SU-DHL-6 (cell line): ENCODE measurements around the gene CABLES2.

ENCODE experiments used
- H2AFZ ChIP-seq: fragments of 200-600 bp; sonication (generic); 2 replicates; pipeline ENCODE4 v1.6.1; 2014; ENCODE audit warnings: low read depth, mild to moderate bottlenecking, moderate library complexity, mixed read lengths, antibody characterized with exemption, low read length; ENCODE audit not compliant: severe bottlenecking
- H3F3A ChIP-seq: fragments of 200-600 bp; shearing (Covaris generic); 2 replicates; pipeline ENCODE4 v1.6.0; 2016; ENCODE audit warnings: antibody characterized with exemption, mild to moderate bottlenecking; ENCODE audit not compliant: insufficient read depth
- H3K27ac ChIP-seq: fragments of 200-600 bp; sonication (generic); 2 replicates; pipeline ENCODE4 v1.5.1; 2016; ENCODE audit warnings: low read depth, mild to moderate bottlenecking, low read length, moderate library complexity, mixed read lengths
- H3K27me3 ChIP-seq: fragments of 200-600 bp; sonication (generic), shearing (Covaris generic); 2 replicates; pipeline ENCODE4 v1.6.0; 2014; ENCODE audit warnings: mild to moderate bottlenecking, low read length
- H3K36me3 ChIP-seq: fragments of 200-600 bp; sonication (generic); 2 replicates; pipeline ENCODE4 v1.6.1; 2014; ENCODE audit warnings: mild to moderate bottlenecking, low read length, mixed read lengths
- H3K4me2 ChIP-seq: fragments of 300-600, 200-600 bp; shearing (Covaris generic), sonication (generic); 2 replicates; pipeline ENCODE4 v1.6.0; 2014; ENCODE audit warnings: low read length, low read depth, mild to moderate bottlenecking; ENCODE audit not compliant: poor library complexity, severe bottlenecking
- H3K4me3 ChIP-seq: fragments of 200-600 bp; sonication (generic); 2 replicates; pipeline ENCODE4 v1.5.1; 2014; ENCODE audit warnings: antibody characterized with exemption, low read length, mild to moderate bottlenecking, mixed read lengths; ENCODE audit not compliant: insufficient read depth, poor library complexity, severe bottlenecking
- H3K79me2 ChIP-seq: fragments of 200-600 bp; sonication (generic); 2 replicates; pipeline ENCODE4 v1.6.1; 2014; ENCODE audit warnings: mild to moderate bottlenecking, low read length, moderate library complexity; ENCODE audit not compliant: insufficient read depth
- H3K9ac ChIP-seq: fragments of 200-600 bp; sonication (generic); 2 replicates; pipeline ENCODE4 v1.7.0; 2014; ENCODE audit warnings: mild to moderate bottlenecking, low read length
- H3K9me2 ChIP-seq: fragments of 200-600 bp; sonication (generic); replicated peaks from 2 replicates; pipeline ENCODE4 v1.6.1; 2014; ENCODE audit warnings: low read length; ENCODE audit not compliant: insufficient read depth
- H3K9me3 ChIP-seq: fragments of 200-600 bp; sonication (generic); 2 replicates; pipeline ENCODE4 v1.6.1; 2014; ENCODE audit warnings: low read length, mixed read lengths; ENCODE audit not compliant: insufficient read depth
- H4K20me1 ChIP-seq: fragments of 200-600 bp; sonication (generic); 2 replicates; pipeline ENCODE4 v1.6.1; 2014; ENCODE audit warnings: low read depth, mild to moderate bottlenecking, antibody characterized with exemption, low read length, moderate library complexity, mixed read lengths
- CTCF ChIP-seq: fragments of 200-600 bp; sonication (generic); IDR thresholded peaks from one replicate; pipeline ENCODE4 v1.5.1; 2017; ENCODE audit warnings: antibody characterized with exemption, mild to moderate bottlenecking, low read length, moderate library complexity; ENCODE audit not compliant: insufficient read depth, poor library complexity, severe bottlenecking
- EZH2phosphoT487 ChIP-seq: fragments of 200-600 bp; sonication (generic), shearing (Covaris generic); conservative IDR thresholded peaks from 2 replicates; pipeline ENCODE4 v1.6.1; 2018; ENCODE audit warnings: mild to moderate bottlenecking, antibody characterized with exemption, low read length, moderate library complexity, mixed read lengths

CABLES2 gene

GRCh38 chr20:62430311-62430853 is 23.3 kb upstream of the CABLES2 start:
- H3K9me2 ChIP-seq: no peaks in the 10 kb centered on the region
- H2AFZ ChIP-seq: no peak overlapping the region
- no peak overlapping the region for H3K9ac ChIP-seq
- no peak for TF ChIP-seq EZH2phosphoT487
- H3F3A ChIP-seq: no peaks in the 10 kb centered on the region
- no peaks in the 10 kb centered on the region for H3K9me3 ChIP-seq
- H3K4me2 ChIP-seq: no peak overlapping the region
- H3K79me2 ChIP-seq: no peaks in the 10 kb centered on the region
- no peaks in the 10 kb centered on the region for H3K36me3 ChIP-seq
- no peaks in the 10 kb centered on the region for H3K27me3 ChIP-seq
- H4K20me1 ChIP-seq: no peaks in the 10 kb centered on the region
- no peak overlapping the region for H3K27ac ChIP-seq
- H3K4me3 ChIP-seq: no peak overlapping the region

GRCh38 chr20:62429455-62430310 is 22.6 kb upstream of the CABLES2 start:
- TF ChIP-seq EZH2phosphoT487: no peak
- TF ChIP-seq CTCF: no peak
- no peak overlapping the region for H3K9ac ChIP-seq
- H3K36me3 ChIP-seq: no peaks in the 10 kb centered on the region
- no peak overlapping the region for H2AFZ ChIP-seq
- H4K20me1 ChIP-seq: no peaks in the 10 kb centered on the region
- H3K9me3 ChIP-seq: no peaks in the 10 kb centered on the region
- H3K4me3 ChIP-seq: no peak overlapping the region
- no peaks in the 10 kb centered on the region for H3K27me3 ChIP-seq
- no peaks in the 10 kb centered on the region for H3F3A ChIP-seq
- no peak overlapping the region for H3K27ac ChIP-seq
- no peak overlapping the region for H3K4me2 ChIP-seq
- H3K9me2 ChIP-seq: no peaks in the 10 kb centered on the region
- no peaks in the 10 kb centered on the region for H3K79me2 ChIP-seq

GRCh38 chr20:62428396-62429295 is 21.6 kb upstream of the CABLES2 start:
- Histone ChIP-seq H3K9ac (no peak overlapping the region), H3K27me3 (no peaks in the 10 kb centered on the region), H3F3A (no peaks in the 10 kb centered on the region), H3K9me2 (no peaks in the 10 kb centered on the region), H3K36me3 (no peaks in the 10 kb centered on the region), H3K4me3 (no peak overlapping the region), H3K27ac (no peak overlapping the region), H2AFZ (no peak overlapping the region), H3K79me2 (no peaks in the 10 kb centered on the region), H3K9me3 (no peaks in the 10 kb centered on the region), H4K20me1 (no peaks in the 10 kb centered on the region), H3K4me2 (no peak overlapping the region)
- TF ChIP-seq CTCF (no peak), EZH2phosphoT487 (no peak)
